ENCODE data around the gene CYB5A. TPM values are rescaled to one million over a fixed set of nuclear protein-coding genes. Genes with fewer than 3 reads are reported as not detected.
A peak's percentile ranks its signal among the peaks of the same experiment; 100 is the strongest.

The CYB5A gene
- polyA plus RNA-seq, 2 of the 4 experiments (the other 2 are of a cell fraction), result 132 to 267 TPM

- CTCF ChIA-PET, result interaction anchor here (1.4 kb wide), 1 partner anchor 16 kb away, joined by 5 read pairs; no protein-coding TSS in a partner anchor
- H3K27ac ChIP-seq, result no peak overlapping the region
- DNase-seq (ENCODE audit: low read depth in 1 of 2, low spot score in 1 of 2) (no peak), FAIRE-seq (no peak), ATAC-seq (no peak)
- no peak overlapping the region for H3K4me3 ChIP-seq
- no peak for TF ChIP-seq ESRRA (IDR thresholded peaks at IDR 0.05; ENCODE audit: borderline replicate concordance, low read length)
- TF ChIP-seq BCL3 (IDR thresholded peaks at IDR 0.05), result no peak
- TF ChIP-seq EHMT2 (IDR thresholded peaks at IDR 0.05; ENCODE audit: low read depth), result no peak
- TF ChIP-seq MAZ (IDR thresholded peaks at IDR 0.05; ENCODE audit: borderline replicate concordance, low read depth, low read length), result no peak
- 69% methylated on average over 2 of the region's 2 CpGs for WGBS (ENCODE audit: missing lambda C conversion rate)
- POLR2A ChIA-PET, result no interaction called here
- no peaks in the 10 kb centered on the region for H3K4me1 ChIP-seq
- H3K4me2 ChIP-seq, result no peak overlapping the region
- H3K9me3 ChIP-seq, result no peaks in the 10 kb centered on the region
Measured at GRCh38 chr18:74326231-74326630, 34.5 kb upstream of the CYB5A start.

GRCh38 chr18:74316257-74317170, 24.8 kb upstream of the CYB5A start:
- TF ChIP-seq JUNB (IDR thresholded peaks at IDR 0.05) (0 out of 2 replicates have a peak, but pooled peaks have one; percentile 29), GATA3 (IDR thresholded peaks at IDR 0.05; ENCODE audit: borderline replicate concordance) (peak; percentile 89), FOSL2 (IDR thresholded peaks at IDR 0.05) (no peak), FOSL2 (CRISPR knock-in tag; IDR thresholded peaks at IDR 0.05) (0 out of 2 replicates have a peak, but pooled peaks have one; percentile 5), JUN (IDR thresholded peaks at IDR 0.05) (0 out of 5 replicates have a peak, but pooled peaks of 1 of the 2 experiments have one; percentile 49), ZNF302 (CRISPR knock-in tag; IDR thresholded peaks at IDR 0.05) (no peak), POLR2AphosphoS2 (conservative IDR thresholded peaks at IDR 0.05; ENCODE audit: low read length) (no peak), EP300 (IDR thresholded peaks at IDR 0.05) (peak; percentile 29 to 69; a peak in 2 of 5 replicates), CEBPB (IDR thresholded peaks at IDR 0.05) (peak; percentile 85 to 97; a peak in 3 of 4 replicates), HES2 (IDR thresholded peaks at IDR 0.05) (peak; percentile 66; the same call in 1 of the 2 replicates)
- no peak overlapping the region for H3K4me3 ChIP-seq
- ATAC-seq (peak; percentile 78 to 89), DNase-seq (ENCODE audit: low read depth in 1 of 2, low spot score in 1 of 2) (peak; percentile 5 to 42), FAIRE-seq (no peak)
- H3K27ac ChIP-seq, result peak overlapping the region; percentile 70 to 84
- H3K4me1 ChIP-seq, result peaks cover 22% of the 10 kb centered on the region
- CTCF ChIA-PET, result interaction anchor here (0.9 to 1.6 kb wide), 3 partner anchors 26 to 102 kb away, joined by 3 read pairs; no protein-coding TSS in a partner anchor
- WGBS (ENCODE audit: missing lambda C conversion rate), result 55% methylated on average over 20 of the region's 29 CpGs
- POLR2A ChIA-PET, result no interaction called here
- H3K9me3 ChIP-seq, result no peaks in the 10 kb centered on the region
- H3K4me2 ChIP-seq, result peak overlapping the region; percentile 70

GRCh38 chr18:74315464-74316256, 23.9 kb upstream of the CYB5A start, which contains the start of gene C18orf63:
Gene C18orf63, plus strand, starts transcription at chr18:74315839. Its CDS starts 2,027 bp downstream, at chr18:74317866.
- TF ChIP-seq HES2 (IDR thresholded peaks at IDR 0.05) (no peak), CBX8 (IDR thresholded peaks at IDR 0.05) (no peak), NFE2L2 (conservative IDR thresholded peaks at IDR 0.05; ENCODE audit: low read length) (no peak), PHF8 (IDR thresholded peaks at IDR 0.05; ENCODE audit: borderline replicate concordance, low read depth) (no peak), EP300 (IDR thresholded peaks at IDR 0.05) (no peak), MYC (IDR thresholded peaks at IDR 0.05; ENCODE audit: borderline replicate concordance, low read length) (no peak), EHMT2 (IDR thresholded peaks at IDR 0.05; ENCODE audit: low read depth) (no peak), MAFK (IDR thresholded peaks at IDR 0.05; ENCODE audit: partially characterized antibody) (no peak), BCL3 (IDR thresholded peaks at IDR 0.05) (no peak), CHD2 (IDR thresholded peaks at IDR 0.05; ENCODE audit: low read length, partially characterized antibody) (no peak), HOXB13 (CRISPR knock-in tag; IDR thresholded peaks at IDR 0.05; ENCODE audit: low read depth) (no peak), FOSB (CRISPR knock-in tag; IDR thresholded peaks at IDR 0.05) (no peak), HOXA7 (CRISPR knock-in tag; IDR thresholded peaks at IDR 0.05) (no peak), FOXS1 (CRISPR knock-in tag; IDR thresholded peaks at IDR 0.05) (no peak), RFX5 (IDR thresholded peaks at IDR 0.05) (no peak), MAZ (IDR thresholded peaks at IDR 0.05; ENCODE audit: borderline replicate concordance, low read depth, low read length) (no peak), GATA3 (IDR thresholded peaks at IDR 0.05; ENCODE audit: borderline replicate concordance) (no peak), CEBPB (IDR thresholded peaks at IDR 0.05) (no peak), TP53 (CRISPR knock-in tag; IDR thresholded peaks at IDR 0.05) (no peak)
- peak within 1 kb of the TSS; percentile 70 to 84 for H3K27ac ChIP-seq
- CTCF ChIA-PET, result interaction anchor here (0.9 to 1.6 kb wide), 5 partner anchors 27 to 101 kb away, joined by 3 to 4 read pairs (median 3); no protein-coding TSS in a partner anchor

More at GRCh38 chr18:74315464-74316256, 23.9 kb upstream of the CYB5A start, which contains the start of gene C18orf63:
- FAIRE-seq, result no peak
- no peak for DNase-seq (ENCODE audit: low read depth in 1 of 2, low spot score in 1 of 2)
- 93% methylated on average over 36 of the region's 51 CpGs for WGBS (ENCODE audit: missing lambda C conversion rate)
- ATAC-seq, result no peak
- POLR2A ChIA-PET, result no interaction called here
- Histone ChIP-seq H3K4me3 (no peak within 1 kb of the TSS), H3K4me1 (peaks cover 22% of the 10 kb centered on the region), H3K4me2 (peak within 1 kb of the TSS; percentile 70), H3K9me3 (no peaks in the 10 kb centered on the region)
